A673 (cell line): ENCODE measurements around the gene PPP1R26.

ENCODE experiments used
- EZH2 ChIP-seq: fragments of 200-600 bp; sonication (generic); IDR thresholded peaks from 2 replicates; pipeline ENCODE4 v1.6.1; 2017; ENCODE audit warnings: borderline replicate concordance, low read depth, mild to moderate bottlenecking, mixed read lengths, antibody characterized with exemption, low read length; ENCODE audit not compliant: poor library complexity, severe bottlenecking
- TF ChIP-seq, protein P1 (sequence below): fragments of 300-800, 200-600 bp; sonication (generic); conservative IDR thresholded peaks from 2 replicates; pipeline ENCODE4 v1.5.1; 2017; ENCODE audit warnings: low read depth, mild to moderate bottlenecking, antibody characterized with exemption, low read length, moderate library complexity, mixed read lengths

DNA sequence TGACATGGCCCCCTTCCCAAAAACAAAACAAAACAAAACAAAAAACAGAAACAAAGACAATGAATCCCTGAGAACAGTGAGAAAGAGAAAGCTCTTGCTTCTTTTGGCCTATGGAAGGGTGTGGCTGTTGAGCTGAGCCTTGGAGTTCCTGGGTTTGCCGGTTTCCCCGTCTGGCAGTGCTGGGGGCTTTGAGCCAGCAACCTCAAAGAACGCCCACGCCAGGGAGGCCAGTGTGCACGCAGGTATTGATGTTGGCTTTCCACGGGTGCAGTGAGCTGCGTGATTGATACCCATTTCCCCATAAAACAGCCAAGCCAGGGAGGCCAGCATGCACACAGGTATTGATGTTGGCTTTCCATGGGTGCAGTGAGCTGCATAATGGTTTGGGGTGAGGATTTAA, 33.3 kb downstream of the PPP1R26 start:
- TF ChIP-seq, protein P1, sequence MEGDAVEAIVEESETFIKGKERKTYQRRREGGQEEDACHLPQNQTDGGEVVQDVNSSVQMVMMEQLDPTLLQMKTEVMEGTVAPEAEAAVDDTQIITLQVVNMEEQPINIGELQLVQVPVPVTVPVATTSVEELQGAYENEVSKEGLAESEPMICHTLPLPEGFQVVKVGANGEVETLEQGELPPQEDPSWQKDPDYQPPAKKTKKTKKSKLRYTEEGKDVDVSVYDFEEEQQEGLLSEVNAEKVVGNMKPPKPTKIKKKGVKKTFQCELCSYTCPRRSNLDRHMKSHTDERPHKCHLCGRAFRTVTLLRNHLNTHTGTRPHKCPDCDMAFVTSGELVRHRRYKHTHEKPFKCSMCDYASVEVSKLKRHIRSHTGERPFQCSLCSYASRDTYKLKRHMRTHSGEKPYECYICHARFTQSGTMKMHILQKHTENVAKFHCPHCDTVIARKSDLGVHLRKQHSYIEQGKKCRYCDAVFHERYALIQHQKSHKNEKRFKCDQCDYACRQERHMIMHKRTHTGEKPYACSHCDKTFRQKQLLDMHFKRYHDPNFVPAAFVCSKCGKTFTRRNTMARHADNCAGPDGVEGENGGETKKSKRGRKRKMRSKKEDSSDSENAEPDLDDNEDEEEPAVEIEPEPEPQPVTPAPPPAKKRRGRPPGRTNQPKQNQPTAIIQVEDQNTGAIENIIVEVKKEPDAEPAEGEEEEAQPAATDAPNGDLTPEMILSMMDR: no peak
- no peak for TF ChIP-seq EZH2
